NCI-H1417 treated with DMSO at 0.1 percent for 48 hours (cell line): ENCODE results near the gene DHH.

Experiments used
- DNase-seq: peaks from one replicate; lab custom pipeline; 2025; lab: John Stamatoyannopoulos, UW

Gene DHH

DNA sequence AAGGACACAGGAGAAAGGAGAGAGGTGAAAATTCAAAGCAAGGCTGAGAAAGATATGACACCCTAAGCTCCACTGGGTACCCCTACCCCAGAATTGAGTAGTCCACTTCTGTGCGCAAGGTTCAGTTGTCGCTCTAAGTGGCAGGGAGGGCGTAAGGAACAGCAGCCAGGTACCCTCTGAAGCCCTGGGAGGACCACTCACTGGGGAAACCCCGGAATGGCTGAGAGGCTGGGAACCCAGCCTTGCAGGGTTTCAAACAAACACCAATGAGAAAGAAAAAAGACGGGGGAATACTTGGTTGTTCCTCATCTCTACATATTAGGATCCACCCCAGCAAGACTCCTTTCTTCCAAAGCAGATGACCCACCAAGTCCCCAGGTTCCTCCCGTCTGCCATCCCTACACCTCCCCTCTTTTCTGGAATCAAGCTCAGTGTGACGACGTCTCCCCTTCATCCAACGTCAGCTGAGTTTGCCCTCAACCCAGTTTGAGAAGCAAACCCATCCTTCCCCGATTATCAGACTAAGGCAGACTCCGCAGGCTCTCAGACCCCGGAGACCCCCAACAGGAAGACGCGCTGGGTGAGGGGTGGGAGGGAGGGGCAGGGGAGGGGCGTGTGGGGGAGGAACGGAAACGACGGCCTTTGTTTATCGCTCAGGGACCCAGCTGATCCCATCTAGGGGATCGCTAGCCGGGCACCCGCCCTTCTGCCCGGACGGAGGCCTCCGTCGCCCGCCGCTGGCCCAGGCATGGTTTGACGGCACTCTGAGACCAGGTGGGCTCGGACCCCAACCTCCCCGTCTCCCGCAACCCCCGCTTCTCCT is 15.3 kb upstream of the DHH start:
- no peak for DNase-seq

DNA sequence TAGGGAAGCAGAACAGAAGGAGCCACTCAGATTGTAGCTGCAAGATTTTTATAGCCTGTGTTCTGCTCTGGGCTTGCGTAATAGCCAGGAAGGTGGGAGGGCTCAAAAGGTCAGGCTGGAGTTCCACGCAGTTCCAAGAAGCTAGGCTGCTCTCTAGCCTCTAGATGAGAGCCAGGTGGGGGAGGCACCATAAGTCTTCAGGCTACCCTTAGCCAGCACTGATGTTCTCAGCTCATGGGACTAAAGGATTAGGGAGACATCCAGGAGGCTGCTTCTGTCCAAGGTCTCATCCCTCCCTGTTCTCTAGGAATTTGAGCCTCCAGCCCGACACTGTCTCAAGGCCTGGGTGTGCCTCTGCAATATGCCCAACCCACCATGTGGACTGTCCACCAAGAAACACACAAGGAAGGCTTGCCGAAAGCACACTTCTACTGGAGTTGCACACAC is 14.4 kb upstream of the DHH start:
- DNase-seq, result no peak

DNA sequence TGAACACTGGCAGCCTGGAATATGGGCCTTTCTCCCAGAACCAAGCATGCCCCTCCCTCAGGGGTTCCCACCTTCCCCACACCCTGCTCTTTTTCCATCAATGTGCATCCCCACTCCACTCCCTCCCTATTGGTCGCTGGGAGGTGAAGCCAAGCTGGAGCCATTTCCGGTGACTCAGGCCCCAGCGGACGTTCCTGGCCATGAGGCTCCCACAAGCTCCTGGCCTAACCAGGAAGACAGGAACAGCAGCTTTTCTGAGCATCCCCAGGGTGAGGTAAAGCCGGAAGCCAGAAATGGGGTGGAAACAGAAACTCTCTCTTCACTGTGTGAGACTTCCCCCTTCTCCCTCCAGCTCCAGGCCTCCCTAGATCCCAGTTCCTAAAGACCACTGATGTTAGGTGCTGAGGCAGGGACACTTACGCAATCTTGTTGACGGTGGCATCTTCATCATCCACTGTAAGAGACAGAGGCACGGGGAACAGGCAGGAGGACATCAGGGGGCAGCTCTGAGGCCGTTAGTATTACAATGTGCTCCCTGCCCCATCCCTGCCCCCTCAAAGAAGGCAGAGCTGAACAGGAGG is 11.0 kb upstream of the DHH start:
- no peak for DNase-seq

DNA sequence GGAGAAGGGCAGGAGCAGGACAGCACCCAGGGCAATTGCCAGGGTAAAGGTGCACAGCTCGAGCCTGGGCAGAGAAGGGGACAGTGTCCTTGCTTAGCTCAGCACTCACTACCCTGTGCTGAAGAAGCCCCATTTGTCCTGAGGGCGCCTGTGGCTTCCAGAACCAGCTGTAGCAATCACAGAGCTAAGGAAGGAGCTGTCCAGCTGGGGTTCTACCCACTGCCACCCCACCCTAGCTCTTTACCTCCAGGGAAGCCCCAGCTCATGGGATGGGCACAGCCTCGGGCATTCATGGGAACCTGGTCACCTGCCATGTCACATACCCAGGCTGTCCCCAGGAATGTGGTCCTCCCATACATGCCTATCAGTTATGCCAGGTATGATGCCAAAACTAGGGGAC is 10.2 kb upstream of the DHH start:
- DNase-seq, result no peak

DNA sequence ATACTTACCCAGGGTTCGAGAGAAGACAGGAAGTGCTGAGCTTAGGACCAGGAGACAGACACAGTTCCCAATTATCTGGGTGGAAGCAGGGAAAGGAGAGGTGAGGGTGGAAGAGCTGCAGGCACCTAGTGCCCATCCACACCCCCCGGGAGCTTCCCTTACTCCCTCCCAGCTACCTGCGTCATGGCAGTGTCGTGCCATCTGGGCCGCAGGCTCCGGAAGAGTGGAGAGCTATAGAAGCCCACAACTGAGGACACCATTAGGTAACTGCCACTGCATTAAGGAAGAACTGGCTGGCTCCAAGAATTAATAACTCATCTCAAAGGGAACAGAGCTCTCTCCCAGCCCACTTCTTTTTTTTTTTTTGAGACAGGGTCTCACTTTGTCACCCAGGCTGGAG is 5.8 kb upstream of the DHH start:
- DNase-seq, result no peak

DNA sequence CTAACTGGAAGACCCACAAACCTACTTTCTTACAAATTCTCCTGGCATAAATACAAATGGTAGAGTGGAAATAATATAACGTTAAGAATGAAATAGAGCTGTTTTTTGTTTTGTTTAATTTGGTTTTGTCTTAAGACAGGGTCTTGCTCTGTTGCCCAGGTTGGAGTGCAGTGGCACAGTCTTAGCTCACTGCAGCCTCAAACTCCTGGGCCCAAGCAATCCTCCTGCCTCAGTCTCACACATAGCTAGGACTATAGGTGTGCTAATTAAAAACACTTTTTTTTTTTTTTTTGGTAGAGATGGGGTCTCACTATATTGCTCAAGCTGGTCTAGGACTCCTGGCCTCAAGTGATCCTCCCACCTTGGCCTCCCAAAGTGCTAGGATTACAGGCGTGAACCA is 4.1 kb upstream of the DHH start:
- no peak for DNase-seq

DNA sequence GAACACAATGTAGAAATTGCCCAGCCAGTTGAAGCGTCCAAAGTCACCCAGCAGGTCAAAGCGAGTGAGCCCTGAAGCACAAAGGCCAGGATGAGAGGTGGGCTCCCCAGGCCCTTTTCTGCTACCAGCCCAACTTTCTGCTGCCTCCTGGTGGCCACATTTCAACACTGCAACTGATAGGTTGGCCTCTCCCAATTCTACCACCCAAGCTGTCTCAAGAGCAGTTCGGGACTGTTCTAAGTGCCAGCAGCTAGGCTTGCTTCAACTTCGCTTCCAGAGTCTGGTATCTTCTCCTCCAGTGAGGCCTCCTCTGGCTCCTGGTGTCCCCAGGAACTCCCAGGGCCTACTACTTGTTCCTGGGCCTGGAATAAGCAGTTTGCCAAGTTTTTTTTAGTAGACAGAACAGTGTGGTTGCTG is 3.4 kb upstream of the DHH start:
- no peak for DNase-seq

DNA sequence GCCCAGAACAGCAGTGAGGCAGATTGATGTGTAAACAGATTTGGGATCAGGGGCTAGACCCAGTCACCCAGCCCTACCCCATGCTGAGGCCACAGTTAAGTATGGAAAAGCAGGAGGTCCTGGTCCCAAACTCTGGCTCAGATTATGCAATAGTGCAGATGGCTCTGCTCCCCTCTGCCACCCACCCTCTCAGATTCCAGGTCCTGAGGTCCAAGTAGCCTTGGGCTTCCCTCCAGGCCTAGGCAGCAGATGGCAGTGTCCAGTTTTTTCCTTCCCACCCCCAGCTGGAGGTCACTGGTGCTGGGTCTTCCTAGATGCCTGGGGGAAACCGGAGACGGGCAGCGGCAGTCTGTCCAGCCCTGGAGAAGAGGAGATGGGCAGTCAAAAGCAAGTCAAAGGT is 2.8 kb upstream of the DHH start:
- DNase-seq, result no peak

DNA sequence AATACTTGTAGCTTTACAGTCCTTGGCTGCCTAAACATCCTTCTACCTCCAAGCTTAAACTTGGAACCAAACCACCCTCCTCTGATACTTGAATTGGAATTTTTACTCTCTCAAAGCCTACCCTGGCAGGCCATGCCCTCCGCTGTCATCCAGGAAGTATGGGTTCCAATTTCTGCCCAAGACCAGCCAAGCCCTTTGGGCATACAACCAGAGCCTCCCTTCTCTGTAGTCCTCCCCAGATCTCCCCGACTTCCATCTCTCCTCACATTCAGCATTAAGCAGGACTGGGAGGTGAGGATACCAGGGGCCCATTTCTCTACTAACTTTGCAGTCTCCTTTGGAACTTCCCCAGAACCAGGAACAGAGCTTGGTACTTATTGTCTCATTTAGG is 369 bp upstream of the DHH start:
- no peak for DNase-seq

DNA sequence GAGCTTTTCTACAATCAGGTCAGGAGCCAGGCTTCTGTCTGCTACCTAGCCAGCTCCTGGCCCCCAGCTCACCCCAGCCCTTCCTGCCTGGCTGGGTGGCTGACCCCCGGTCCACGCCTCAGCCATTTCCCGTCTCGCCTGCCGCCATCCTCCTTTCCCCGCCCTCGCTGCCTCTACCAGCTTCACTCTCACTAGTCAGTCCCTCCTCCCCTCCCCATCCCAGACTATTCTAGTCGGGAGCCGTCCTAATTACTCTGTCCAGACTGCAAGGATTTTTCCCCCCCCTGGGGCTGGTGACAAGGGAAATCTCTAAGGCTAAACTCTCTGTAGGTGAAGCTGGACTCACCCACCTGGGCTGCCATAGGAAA is 825 bp downstream of the DHH start:
- no peak for DNase-seq

DNA sequence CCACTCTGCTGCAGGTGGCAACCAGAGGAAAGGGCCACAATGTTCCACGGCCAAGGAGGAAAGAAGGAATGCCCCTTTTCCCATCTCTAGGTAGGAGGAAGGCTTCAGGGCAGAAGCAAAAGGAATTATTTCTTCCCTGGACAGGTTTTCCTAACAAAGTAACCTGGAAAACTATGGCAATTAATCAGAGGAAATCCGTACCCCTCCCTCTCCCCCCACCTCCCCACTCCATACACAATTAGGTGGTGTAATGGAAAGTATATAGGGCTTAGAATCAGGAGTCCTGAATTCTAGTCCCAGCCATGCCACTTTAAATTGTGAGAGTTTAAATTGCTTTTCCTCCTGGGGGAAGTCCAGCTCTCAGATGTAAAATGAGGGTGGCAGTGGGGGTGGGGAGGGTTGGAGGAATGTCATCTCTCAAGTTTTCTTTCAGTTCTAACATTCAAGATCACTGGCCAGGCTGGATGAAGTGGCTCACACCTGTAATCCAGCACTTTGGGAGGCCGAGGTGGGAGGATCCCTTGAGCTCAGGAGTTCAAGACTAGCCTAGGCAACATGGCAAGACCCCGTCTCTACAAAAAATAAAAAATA is 1.7 kb downstream of the DHH start:
- no peak for DNase-seq

DNA sequence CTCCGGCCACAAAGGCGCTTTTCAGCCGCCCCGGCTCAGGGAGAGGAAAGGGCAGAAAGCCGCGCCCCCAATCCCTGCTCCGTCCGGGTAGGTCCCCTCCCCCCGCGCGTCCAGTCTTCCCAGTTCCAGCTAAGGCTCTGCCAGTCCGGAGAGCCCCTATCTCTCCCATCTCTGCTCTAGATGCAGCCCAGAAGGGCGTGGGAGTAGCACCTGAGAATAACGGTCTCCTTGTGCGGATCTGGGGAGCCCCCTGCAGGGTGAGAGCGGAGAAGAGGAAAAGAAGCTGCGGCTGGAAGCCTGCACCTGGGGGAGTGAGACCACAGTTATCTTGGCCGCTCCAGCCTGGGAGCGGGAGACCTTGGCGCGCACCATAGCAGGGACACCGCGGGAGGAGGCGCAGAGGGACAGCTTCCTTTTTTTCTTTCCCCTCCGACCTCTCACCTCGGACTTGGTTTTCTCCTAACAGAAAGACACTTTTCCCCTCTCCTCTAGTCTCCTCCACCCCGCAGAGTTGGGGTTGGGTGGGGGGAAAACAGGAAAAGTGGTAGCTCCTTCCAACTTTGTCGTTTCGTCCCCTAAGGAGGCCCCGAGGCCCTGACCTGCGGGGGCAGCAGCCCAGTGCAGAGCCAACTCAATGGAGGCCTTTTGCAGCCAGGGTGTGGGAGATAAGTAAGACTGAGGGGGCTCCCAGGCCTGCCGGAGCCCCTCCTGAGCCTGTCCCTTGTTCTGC is 2.4 kb downstream of the DHH start:
- DNase-seq, result no peak

DNA sequence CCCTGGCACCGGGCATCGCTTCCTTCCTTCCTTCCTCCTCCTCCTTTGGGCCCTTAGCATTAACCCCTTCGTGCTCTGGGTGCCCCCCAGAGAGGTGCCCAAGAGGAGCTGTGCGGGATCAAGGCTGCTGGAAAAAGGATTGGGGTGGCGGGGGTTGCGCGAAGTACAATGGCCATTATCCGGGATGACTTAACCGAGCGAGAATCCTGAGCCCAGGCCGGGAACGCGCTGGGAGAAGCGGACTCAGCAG is 2.8 kb downstream of the DHH start:
- DNase-seq, result no peak

DNA sequence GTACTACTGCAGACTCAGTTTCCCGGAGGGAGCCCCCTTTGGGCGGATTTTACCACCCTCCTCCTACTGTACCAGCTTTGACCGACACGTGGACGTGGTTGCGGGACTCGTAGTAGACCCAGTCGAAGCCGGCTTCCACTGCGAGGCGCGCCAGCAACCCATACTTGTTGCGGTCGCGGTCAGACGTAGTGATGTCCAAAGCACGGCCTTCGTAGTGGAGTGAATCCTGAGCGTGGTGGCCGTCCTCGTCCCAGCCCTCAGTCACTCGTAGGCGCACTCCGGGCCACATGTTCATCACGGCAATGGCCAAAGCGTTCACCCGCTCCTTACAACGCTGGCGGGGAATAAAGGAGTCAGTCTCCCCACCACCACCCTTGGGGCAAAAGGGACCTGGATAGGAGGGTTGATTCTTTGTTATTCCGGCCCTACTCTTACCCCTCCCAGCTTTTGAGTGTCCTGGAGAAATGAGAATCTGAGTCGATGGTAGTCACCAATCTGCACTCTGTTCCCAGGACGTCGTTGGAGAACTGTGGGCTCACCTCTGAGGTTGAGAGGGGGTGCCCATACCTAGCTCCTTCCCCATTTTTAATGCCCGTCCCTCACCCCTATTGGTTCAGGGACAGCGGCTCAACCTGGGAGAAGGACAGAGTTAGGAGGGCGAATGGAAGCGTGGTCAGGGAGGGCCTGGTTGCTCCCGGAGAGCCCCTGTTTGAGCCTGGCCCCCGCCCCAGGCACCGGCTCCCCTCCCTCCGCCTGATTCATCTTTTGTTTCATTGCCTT is 3.4 kb downstream of the DHH start:
- DNase-seq, result no peak

DNA sequence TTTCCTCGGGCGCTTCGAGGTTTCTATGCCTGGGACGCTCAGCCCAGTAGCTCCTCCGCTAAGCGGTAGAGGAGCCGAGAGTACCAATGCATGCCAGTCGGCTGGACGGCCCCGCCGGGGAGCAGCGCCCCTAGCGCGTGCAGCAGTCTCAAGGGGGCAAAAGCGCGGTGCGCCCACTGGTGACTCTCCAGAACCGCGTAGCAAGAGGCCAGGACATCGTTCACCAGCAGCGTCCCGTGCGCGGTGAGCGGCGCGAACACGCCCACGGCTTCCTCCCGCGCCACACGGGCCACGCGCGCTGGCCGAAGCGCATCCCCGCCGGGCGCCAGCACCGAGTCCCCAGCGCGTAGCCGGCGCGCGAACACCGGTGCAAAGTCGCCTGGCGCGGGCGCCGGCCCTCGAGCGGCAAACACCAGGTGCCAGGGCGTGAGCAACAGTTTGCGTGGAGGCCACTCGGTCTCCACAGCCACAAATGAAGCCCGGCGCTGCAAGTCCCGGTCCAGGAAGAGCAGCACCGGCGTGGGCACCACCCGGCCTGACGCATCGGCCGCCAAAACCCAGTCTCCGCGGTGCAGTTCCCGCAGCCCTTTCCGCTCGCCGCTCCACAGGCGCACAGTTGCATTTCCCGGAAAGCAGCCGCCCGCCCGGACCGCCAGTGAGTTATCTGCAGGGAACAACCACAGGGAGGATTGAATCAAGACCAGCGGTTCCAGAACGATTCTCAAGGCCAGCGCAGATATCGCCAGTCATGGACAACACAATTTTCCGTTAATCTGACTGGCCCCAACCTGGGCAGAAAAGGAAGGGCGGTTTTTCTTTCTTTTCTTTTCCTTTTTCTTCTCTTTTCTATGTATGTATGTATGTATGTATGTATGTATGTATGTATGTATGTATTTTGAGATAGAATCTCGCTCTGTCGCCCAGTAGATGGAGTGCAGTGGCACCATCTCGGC is 4.5 kb downstream of the DHH start:
- no peak for DNase-seq

DNA sequence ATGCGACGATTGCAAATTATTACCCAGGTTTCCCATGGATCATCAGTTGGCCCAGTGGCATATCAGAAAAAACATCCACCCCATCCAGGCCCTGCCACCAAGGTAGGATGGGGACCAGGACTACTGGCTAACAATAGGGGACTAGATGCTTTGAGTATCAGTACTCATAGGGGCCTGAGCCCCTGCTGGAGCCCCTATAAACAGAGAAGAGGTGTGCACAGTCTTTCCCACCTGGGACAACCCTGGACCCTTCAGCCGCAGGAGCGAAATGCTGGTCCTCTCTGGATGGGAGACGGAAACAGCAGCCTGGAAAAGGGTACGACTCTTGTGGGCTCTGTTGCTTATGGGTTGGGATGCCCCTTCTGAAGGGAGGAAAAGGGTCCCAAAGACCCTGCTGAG is 5.7 kb downstream of the DHH start:
- DNase-seq, result no peak

DNA sequence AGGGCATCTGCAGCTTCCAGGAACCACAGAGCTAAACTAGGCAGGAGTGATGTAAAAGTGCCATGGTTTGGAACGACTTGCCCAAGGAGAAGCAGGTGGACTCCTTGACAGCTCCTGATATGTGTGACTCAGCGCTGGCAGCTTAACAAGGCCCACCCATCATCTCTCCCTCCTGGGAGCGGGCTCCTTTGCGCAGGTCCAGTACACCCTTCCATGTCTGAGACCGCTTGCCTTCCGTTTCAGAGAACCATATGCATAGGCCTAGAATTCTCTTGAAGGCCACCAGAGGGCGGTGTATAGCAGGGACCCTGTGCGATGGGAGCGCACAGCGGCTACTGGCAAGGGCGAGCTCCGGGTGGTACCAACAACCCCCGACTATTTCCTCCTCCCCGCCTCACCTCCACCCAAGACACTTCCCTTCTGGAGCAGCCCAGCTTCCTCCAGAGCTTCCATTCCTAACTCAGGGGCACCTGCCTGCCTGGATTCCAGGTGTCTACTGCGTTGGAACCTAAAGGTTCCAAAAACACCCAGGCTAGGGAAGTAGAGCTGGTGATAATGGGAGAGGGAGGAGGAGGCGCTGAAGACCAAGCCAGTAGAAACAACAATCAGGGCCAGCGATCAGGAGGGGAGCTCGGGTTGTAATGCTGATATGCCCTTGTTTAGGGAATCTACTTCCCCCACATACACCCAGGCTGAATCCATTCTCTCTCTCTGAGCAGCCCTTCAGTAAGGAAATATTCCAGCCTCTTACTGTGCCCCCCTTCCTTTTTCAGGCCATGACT is 6.3 kb downstream of the DHH start:
- peak; percentile 59 for DNase-seq

DNA sequence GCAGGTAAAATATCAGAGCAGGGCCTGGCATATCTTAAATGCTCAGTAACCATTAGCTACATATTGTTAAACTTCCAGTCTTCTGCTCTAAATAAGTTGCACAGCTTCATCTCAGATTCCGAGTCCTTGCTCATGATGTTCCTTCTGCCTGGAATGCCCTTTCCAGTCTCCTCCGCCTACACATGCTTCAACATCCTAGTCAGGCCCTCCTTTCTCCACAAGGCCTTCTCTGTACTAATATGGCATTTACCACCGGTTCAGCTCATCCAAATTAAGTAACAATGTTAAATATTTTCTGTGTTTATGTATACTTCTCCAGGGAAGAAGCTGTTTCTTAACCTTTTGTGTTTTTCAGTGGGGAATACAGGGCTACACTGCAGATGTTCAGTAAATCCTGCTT is 8.5 kb downstream of the DHH start:
- DNase-seq, result no peak

DNA sequence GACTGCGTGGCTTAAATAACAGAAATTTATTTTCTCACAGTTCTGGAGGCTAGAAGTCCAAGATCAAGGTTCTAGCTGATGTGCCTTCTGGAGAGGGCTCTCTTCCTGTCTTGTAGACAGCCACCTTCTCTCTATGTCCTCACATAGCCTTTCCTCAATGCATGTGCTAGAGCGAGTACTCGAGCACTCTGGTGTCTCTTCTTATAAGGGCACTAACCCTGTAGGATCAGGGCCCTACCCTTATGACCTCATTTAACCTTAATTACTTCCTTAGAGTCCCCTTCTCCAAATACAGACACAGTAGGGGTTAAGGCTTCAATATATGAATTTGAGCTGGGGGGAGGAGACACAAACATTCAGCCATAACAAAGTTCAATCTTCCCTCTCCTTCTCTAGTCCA is 10.2 kb downstream of the DHH start:
- DNase-seq, result no peak

DNA sequence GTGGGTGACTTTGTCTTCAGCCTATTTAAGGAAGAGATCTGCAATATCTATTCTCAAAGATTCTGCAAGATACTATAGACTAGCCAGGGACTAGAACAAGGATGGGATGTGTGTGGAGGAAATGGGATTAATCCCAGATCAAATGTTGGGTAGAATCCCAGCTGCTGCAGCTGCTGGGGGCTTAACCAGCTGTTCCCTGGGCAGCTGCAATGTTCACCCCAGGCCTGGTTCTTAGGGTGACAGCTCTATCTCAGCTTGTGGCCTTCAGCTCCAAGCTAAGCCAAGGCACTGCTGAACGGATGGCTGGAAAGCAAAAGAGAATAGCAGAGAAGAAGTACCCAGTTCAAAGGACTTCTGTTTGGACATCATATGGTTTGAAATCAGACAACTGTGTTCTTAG is 14.8 kb downstream of the DHH start:
- no peak for DNase-seq

DNA sequence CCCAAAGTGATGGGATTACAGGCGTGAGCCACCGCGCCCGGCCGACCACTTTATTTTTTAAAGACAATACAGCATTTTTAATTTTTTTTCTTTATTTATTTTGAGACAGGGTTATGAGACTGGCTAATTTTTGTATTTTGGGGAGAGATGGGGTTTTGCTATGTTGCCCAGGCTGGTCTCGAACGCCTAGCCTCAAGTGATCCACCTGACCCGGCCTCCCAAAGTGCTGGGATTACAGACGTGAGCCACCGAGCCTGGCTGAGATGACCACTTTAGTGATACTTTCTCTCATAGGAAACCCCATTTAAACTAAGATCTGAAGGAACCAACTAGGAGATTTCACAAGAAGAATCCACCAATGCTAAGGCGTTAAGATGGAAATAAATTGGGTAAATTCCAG is 23.6 kb downstream of the DHH start:
- DNase-seq, result no peak
